Adrenal gland (tissue), 5 donors: Measurements from ENCODE around the gene PTH1R.

Experiments used
- CTCF ChIP-seq, 6 experiments: fragments of 450-650 bp in 4 of 6; fragments of 200-600 bp in 2 of 6; sonication (generic) in 1 of 6; IDR thresholded peaks; 1 replicate in 5 of 6; 2 replicates in 1 of 6; pipeline versions ENCODE4 v1.5.1 to v1.8.0; 2016 to 2021; ENCODE audit warnings: antibody characterized with exemption in 6 of 6, mild to moderate bottlenecking in 2 of 6, moderate library complexity in 1 of 6
- POLR2A ChIP-seq, 2 donors: fragments of 450-650 bp; IDR thresholded peaks; one replicate each; pipeline ENCODE4 v1.6.1; 2017; ENCODE audit warnings: antibody characterized with exemption in 2 of 2, mild to moderate bottlenecking in 2 of 2, moderate library complexity in 1 of 2
- donor health status: DM: no; HTN: no; CAD: no.

GRCh38 chr3:46860810-46861604 lies 16.5 kb upstream of the PTH1R start:
- TF ChIP-seq CTCF (IDR thresholded peaks at IDR 0.05) (no peak), POLR2A (IDR thresholded peaks at IDR 0.05) (no peak)
